HL-60 (cell line): ENCODE results near the gene HCK.

Experiments
- CTCF ChIP-seq: IDR thresholded peaks from one replicate; pipeline ENCODE4 v1.5.1; 2011; ENCODE audit warnings: low read length, control low read depth, inconsistent platforms; ENCODE audit not compliant: insufficient read depth
- GABPA ChIP-seq: IDR thresholded peaks from 2 replicates; pipeline ENCODE4 v1.6.1; 2012; ENCODE audit warnings: low read depth
- POLR2AphosphoS5 ChIP-seq: IDR thresholded peaks from 2 replicates; pipeline ENCODE4 v1.6.1; 2012; ENCODE audit warnings: low read depth
- TF ChIP-seq, protein P1 (sequence below): IDR thresholded peaks from 2 replicates; pipeline ENCODE4 v1.6.1; 2012; ENCODE audit warnings: low read depth; ENCODE audit not compliant: insufficient replicate concordance

- TF ChIP-seq POLR2AphosphoS5, result no peak
- TF ChIP-seq CTCF, result no peak
- TF ChIP-seq, protein P1, sequence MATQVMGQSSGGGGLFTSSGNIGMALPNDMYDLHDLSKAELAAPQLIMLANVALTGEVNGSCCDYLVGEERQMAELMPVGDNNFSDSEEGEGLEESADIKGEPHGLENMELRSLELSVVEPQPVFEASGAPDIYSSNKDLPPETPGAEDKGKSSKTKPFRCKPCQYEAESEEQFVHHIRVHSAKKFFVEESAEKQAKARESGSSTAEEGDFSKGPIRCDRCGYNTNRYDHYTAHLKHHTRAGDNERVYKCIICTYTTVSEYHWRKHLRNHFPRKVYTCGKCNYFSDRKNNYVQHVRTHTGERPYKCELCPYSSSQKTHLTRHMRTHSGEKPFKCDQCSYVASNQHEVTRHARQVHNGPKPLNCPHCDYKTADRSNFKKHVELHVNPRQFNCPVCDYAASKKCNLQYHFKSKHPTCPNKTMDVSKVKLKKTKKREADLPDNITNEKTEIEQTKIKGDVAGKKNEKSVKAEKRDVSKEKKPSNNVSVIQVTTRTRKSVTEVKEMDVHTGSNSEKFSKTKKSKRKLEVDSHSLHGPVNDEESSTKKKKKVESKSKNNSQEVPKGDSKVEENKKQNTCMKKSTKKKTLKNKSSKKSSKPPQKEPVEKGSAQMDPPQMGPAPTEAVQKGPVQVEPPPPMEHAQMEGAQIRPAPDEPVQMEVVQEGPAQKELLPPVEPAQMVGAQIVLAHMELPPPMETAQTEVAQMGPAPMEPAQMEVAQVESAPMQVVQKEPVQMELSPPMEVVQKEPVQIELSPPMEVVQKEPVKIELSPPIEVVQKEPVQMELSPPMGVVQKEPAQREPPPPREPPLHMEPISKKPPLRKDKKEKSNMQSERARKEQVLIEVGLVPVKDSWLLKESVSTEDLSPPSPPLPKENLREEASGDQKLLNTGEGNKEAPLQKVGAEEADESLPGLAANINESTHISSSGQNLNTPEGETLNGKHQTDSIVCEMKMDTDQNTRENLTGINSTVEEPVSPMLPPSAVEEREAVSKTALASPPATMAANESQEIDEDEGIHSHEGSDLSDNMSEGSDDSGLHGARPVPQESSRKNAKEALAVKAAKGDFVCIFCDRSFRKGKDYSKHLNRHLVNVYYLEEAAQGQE, result no peak
- no peak for TF ChIP-seq GABPA
Measured at GRCh38 chr20:32132911-32133549, 81.0 kb downstream of the HCK start.
